ENCODE measurements around the gene COX6B1.
"Not testable (repeated sequence)": the region's sequence is repeated elsewhere in the genome, so short reads cannot be mapped to it uniquely, and the experiment has no call there.

The COX6B1 gene

DNA sequence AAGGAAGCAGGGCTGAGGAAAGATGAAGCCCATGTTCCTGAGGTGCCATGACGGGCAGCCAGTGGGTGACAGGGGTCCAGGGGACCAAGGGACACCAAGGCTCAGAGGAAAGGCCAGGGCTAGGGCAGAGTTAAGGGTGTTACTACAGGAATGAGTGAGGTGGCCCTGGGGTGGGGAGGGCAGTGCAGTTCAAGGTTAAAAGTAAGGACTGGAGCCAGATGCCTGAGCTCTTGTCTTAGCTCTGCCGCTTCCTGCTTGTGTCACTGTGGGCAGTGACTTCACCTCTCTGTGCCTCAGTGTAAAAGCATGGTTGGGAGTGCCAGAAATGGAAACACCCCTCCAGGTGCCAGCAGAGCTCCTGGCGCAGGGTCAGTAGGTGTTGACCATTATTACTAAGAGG is 11.5 kb upstream of the COX6B1 start:
- DNase-seq = no peak

DNA sequence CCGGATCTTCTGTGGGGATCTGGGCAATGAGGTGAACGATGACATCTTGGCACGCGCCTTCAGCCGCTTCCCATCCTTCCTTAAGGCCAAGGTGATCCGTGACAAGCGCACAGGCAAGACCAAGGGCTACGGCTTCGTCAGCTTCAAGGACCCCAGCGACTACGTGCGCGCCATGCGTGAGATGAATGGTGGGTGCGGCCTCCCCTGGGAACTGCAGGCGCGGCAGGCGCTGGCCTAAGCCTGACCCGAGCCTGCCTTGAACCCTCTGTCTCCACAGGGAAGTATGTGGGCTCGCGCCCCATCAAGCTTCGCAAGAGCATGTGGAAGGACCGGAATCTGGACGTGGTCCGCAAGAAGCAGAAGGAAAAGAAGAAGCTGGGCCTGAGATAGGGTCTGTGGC is 11.0 kb upstream of the COX6B1 start:
- no peak for DNase-seq

DNA sequence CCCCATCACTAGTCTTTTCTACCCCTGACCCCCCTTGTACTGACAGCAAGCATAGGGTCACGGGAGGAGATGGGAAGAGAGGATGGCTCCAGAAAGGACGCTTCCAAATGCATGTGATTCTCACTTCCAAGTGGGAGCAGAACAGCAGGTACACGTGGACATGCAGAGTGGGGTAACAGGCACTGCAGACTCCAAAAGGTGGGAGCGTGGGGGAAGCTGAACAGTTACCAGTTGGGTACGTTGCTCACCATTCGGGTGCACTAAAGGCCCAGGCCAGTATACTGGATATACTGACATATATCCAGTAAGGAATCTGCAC is 8.8 kb upstream of the COX6B1 start:
- no peak for DNase-seq

DNA sequence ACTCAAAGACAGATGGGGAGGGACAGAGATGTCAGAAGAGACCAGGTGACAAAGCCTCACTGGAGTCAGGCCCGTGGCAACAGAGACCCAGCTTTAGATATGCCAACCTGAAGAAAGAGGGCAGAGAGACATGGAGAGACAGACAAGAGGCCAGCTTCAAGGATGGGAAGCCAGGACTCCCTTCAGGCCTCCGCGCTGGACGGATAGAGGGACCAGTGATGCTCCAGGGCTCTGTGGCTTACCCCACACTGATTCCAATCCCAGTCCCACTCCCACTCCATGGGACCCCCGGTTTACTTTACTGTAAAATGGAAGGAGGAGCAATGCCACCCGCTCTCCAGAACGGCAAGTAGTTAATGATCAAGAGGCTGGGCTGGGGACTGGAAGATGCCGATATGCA is 8.3 kb upstream of the COX6B1 start:
- DNase-seq = no peak

DNA sequence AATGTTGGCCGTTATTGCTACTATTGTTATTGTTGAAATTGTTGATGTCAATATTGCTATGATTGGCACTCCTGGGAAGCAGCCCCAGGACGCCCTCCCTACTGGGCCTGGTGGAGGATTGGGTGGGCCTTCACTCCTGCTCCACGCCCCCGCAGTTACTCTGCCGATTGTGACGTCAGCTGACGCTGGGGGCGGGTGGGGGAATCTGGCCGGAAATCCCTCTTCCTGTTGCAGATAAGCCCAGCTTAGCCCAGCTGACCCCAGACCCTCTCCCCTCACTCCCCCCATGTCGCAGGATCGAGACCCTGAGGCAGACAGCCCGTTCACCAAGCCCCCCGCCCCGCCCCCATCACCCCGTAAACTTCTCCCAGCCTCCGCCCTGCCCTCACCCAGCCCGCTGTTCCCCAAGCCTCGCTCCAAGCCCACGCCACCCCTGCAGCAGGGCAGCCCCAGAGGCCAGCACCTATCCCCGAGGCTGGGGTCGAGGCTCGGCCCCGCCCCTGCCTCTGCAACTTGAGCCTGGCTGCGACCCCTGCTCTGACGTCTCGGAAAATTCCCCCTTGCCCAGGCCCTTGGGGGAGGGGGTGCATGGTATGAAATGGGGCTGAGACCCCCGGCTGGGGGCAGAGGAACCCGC is 6.5 kb upstream of the COX6B1 start, which contains the start of gene ETV2:
ETV2 (plus strand) TSS at position 231 of the 637 bp plus-strand sequence. CDS start 716 bp downstream, outside the sequence.
- no peak for DNase-seq

DNA sequence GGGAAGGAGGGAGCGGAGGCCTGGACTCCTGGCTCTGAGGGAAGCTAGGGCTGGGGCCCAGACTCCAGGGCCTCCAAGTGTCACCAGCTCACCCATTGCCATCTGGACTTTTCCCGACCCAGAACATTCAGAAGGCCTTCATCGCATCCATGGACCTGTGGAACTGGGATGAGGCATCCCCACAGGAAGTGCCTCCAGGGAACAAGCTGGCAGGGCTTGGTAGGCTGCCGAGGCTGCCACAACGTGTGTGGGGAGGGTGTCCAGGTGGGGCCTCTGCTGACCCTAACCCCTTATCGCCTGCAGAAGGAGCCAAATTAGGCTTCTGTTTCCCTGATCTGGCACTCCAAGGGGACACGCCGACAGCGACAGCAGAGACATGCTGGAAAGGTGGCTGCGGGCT is 5.8 kb upstream of the COX6B1 start:
- no peak for DNase-seq

DNA sequence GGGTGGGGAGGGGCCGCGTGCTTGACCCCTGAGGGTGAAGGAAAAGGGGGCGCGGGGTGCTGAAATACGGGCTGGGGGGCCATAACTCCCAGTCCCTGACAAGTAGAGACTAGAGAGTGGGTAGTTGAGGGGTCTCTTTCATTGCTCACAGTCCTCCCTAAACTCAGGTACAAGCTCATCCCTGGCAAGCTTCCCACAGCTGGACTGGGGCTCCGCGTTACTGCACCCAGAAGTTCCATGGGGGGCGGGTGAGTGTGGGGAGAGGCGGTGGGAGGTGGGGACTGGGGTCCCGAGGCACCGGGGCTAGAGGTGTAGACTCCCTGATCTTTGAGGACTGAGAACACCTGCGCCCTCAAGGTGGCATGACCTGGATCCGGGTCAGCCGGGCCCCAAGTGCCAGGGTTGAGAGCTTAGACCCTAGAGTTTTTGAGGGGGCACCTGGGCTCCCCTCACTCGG is 5.3 kb upstream of the COX6B1 start:
- DNase-seq = no peak

DNA sequence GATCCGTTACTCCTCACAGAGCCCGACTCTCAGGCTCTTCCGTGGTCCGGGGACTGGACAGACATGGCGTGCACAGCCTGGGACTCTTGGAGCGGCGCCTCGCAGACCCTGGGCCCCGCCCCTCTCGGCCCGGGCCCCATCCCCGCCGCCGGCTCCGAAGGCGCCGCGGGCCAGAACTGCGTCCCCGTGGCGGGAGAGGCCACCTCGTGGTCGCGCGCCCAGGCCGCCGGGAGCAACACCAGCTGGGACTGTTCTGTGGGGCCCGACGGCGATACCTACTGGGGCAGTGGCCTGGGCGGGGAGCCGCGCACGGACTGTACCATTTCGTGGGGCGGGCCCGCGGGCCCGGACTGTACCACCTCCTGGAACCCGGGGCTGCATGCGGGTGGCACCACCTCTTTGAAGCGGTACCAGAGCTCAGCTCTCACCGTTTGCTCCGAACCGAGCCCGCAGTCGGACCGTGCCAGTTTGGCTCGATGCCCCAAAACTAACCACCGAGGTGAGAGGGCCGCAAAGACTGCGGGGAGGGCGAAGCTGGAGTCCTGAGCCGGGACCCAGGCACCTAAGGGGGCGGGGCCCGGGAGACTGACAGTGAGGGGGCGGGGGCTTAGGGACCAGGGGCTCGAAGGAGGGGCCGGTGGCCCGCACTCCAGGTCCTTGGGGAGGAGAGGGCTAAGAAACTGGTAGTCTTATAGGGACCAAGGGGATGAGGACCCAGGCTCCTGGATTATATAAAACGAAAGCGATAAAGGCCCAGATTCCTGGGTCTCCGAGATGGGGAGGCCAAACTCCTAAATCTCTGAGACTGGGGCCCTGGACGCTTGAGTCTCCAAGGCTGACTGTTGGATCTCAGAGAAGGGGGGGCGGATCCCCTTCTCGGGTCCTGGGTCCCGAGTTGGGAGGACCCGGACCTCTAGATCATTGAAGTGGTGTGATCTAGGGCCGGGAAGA is 4.6 kb upstream of the COX6B1 start:
- peak; percentile 86 to 91 for DNase-seq

DNA sequence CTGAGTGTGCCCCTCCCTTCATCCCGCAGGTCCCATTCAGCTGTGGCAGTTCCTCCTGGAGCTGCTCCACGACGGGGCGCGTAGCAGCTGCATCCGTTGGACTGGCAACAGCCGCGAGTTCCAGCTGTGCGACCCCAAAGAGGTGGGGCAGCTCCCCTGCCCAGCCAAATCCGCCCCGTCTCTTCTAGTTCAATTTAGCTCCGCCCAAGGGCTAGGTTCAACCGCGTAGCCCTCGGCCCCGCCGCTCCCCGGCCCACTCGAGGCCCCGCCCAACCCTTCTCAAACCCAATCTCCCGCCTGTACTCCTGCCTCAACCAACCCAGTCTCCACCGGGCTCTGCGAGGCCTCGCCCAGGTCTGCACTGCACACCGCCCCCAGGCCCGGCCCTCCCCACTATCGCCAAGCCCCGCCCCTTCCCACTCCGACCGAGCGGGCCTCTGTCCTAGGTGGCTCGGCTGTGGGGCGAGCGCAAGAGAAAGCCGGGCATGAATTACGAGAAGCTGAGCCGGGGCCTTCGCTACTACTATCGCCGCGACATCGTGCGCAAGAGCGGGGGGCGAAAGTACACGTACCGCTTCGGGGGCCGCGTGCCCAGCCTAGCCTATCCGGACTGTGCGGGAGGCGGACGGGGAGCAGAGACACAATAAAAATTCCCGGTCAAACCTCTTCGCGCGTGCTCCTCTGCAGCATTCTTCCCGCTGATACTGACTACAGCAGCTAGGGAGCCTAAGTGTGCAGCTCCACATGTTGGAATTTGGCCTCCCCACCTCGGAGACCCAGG is 3.7 kb upstream of the COX6B1 start:
- DNase-seq = peak; percentile 86 to 98

DNA sequence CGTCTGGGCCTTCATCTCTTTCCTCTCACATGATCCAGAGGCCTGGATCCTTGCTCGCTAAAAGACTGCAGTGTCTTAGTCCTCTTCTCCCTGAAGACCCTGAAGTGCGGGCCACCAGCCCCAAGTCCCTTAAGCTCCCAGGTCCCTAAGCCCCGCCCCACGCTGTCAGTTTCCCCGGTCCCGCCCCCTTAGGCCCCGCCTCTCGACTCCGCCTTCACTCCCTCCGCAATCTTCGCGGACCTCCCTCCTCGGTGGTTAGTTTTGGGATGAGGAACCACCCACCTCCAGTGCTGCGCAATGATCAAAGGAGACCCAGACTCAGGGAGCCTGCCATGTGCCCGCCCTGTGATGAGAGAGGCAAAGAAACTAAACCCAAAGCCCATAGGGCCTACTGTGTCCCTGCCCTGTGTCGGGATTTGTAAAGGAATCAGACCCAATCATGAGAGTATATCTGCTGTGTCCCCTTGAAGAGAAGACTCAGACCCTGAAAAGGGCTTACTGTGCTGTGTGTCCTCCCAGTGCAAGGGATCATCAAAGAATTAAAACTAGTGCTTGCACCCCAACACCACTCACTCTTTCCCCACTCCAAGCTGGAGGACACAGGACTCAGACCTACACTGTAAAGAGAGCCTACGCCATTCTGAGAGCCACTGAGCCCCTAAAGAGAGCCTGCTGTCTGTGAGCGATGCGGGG is 3.0 kb upstream of the COX6B1 start:
- peak; percentile 8 to 55 for DNase-seq

DNA sequence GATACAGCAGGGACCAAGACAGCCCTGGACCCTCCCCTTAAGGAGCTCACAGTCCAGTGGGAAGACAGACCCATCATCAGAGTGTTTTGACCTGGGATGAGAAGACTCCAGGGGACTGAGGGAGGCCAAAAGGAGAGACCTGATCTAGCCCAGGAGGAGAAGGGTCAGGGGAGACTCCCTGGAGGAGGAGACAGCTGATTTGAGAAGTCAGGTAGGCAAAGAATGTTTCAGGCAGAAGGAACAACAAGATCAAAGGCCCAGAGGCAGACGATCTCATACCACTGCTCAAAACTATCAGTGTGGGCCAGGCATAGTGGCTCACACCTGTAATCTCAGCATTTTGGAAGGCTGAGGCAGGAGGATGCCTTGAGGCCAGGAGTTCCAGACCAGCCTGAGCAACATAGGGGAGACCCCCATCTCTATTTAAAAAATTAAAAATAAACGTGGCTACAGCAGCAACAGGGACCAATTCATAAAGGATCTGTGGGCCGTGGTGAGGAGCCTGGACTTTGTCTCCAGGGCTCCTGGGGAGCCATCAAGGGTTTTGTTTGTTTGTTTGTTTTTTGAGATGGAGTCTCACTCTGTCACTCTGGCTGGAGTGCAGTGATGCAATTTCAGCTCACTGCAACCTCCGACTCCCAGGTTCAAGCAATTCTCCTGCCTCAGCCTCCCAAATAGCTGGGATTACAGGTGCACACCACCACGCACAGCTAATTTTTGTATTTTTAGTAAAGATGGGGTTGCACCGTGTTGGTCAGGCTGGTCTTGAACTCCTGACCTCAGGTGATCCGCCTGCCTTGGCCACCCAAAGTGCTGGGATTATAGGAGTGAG is 2.2 kb upstream of the COX6B1 start:
- DNase-seq = no peak

DNA sequence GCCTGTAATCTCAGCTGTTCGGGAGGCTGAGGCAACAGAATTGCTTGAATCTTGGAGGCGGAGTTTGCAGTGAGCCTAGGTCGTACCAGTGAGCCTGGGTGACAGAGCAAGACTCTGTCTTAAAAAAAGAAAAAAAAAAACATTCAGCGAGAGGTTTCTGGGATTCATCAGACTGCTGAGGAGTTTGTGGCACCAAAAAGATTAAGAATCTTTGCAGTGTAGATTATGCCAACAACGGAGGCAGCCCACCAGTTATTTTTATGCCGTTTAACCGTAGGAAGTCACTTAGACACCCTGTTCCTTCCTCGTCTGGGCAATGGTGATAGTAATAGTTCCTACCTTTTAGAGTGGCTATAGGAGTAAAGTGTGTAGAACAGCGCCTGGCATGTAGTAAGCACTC is 2.5 kb downstream of the COX6B1 start:
- no peak for DNase-seq

DNA sequence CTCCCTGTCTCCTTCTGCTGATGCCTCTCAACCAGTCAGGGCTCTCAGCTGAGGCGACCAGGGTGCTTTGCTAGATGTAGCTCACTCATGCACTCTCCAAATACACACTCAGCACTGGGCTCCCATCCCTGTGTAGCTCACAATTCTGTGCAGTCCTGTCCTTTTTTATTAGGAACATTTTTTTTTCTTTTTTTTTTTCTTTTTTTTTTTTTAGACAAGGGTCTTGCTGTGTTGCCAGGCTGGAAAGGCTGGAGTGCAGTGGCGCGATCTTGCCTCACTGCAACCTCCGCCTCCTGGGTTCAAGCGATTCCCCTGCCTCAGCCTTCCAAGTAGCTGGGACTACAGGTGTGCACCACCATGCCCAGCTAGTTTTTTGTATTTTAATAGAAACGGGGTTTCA is 6.7 kb downstream of the COX6B1 start:
- DNase-seq = not testable (repeated sequence)

DNA sequence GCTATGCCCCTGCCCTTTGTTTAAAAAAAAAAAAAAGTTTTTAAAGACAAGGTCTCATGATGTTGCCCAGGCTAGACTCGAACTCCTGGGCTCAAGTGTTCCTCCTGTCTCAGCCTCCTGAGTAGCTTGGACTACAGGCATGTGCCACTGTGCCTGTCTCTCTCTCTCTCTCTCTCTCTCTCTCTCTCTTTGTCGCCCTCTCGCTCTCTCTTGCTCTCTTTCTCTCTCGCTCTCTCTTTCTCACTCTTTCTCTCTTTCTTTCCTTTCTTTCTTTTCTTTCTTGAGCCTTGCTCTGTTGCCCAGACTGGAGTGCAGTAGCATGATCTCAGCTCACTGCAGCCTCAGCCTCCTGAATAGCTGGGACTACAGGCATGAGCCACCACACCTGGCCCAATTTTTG is 7.5 kb downstream of the COX6B1 start:
- DNase-seq = no peak

DNA sequence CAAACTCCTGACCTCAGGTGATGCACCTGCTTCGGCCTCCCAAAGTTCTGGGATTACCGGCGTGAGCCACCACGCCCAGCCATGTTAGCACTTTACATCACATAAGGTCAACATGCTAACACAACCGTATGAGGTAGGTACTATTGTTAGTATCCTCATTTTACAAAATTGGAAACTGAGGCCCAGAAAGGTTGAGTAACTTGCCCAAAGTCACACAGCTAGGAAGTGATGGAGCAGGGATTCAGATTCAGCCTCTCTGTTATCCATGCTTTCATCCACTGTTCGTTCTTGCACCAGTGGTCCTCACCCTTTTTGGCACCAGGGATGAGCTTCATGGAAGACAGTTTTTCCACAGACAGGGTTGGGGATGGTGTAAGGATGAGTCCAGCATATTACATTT is 8.6 kb downstream of the COX6B1 start:
- DNase-seq = no peak

DNA sequence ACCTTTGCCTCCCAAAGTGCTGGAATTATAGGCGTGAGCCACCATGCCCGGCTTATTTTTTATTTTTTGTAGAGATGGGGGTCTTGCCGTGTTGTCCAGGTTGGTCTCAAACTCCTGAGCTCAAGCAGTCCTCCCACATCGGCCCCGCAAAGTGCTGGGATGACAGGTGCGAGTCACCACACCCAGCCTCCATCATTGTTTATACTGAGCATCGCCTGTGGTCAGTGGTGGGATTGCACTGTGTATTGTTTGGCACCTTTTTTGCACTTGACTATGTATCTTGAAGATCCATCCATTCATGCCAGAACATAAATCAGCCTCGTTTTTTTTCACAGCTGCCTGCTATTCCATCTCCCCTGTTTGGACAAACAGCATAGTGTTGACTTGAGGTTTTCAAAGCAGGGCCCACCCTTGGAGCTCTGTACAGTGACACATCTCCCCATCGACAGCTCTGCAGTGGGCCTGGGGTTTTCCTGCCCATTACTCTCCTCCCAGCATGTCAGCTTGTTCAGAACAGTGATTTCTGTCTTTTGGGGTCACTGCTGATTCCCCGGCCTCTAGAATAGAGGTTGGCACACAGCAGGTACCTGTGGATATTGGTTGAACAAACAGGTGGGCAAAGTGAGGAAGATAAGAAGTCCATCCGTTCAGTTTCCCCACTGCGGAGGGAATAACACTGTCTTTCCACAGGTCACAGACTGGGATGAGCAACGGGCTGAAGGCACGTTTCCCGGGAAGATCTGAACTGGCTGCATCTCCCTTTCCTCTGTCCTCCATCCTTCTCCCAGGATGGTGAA is 10.0 kb downstream of the COX6B1 start:
- no peak for DNase-seq

DNA sequence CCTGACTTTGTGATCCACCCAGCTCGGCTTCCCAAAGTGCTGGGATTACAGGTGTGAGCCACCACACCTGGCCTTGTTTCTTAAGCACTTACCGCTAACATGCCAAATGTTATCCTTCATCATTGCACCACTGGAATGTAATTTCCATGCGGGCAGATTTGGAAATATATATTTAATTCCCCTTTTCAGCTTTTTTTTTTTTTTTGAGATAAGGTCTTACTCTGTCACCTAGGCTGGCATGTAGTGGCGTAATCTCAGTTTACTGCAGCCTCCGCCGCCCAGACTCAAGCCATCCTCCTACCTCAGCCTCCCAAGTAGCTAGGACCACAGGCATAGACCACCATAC is 13.8 kb downstream of the COX6B1 start:
- no peak for DNase-seq

DNA sequence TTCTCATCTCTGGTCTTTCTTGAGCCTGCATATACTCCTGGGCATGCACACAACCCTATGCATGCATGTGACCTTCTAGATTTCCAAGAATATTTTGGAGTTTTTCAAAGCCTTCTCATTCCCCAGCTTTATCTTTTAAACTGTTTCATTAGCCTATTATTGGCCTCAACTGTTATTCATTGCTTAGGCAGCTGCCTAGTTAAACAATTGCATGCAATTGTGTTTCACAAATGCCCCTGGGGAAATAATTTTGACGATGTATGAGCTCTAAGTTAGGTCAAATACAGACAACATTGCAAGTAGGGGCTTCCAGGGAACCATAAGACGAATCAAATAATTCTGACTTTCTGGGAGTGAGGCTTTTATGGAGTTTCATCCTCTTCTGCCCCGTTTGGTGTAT is 15.9 kb downstream of the COX6B1 start:
- no peak for DNase-seq

DNA sequence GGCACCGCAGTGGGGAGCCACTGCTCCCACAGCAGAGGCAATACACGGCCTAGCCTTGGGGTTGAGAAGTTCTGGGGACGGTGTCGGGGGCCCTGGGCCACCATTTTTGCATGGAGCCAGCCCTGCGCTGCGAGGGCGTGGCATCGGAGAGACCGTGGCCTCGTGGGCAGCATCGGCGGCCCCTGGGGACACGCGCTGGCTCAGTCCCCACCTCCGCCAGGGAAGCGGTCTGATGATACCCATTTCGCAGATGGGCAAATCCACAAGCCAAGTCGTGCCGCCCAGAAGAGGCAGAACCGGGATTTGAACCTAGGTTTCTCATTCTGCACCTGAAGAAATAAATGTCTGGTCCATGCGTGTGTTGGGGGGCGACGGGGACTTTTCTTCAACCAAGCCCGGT is 17.0 kb downstream of the COX6B1 start:
- DNase-seq = no peak

DNA sequence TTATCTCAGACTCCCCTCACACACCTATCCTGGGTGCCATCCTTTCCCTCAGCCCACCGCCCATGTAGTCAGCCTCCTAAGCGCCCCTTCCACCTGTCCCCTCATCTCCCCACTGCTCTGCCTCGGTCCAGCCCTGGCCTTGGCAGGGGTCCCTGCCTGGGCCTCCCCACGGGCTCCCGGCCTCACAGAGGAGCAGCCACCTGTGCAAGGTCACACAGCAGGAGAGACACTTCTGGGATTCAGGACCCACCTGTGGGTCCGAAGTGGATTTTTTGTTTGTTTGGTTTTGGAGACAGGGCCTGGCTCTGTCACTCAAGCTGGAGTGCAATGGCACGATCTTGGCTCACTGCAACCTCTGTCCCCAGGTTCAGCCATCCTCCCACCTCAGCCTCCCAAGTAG is 17.5 kb downstream of the COX6B1 start:
- DNase-seq = no peak

DNA sequence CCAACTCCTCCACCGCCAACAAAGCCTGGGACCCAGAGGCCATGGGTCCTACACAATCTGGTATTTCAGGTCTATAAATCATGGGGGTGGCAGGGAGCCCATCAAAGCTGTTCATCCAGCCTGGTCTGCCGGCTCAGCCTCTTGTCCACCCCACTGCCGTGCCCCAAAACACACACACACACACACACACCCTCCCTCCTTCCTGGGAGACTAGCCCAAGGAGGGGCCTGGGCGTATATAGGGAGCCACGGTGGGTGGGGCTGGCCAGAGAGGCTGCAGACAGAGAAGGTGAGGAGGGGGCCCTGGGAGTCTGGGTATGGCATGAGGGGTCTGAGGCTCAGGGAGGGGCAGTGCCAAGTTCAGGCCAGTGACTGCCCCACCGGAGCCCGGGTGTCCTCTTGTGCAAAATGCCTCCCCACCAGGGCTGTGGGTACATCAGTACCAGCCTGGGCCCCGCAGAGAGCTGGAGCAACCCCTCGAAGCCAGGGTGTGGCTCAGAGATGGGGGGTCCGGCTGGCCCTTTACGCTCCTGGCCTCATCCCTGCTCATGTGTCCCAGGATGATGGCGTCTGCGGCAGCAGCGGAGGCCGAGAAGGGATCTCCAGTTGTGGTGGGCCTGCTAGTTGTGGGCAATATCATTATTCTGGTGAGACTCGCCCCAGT is 18.3 kb downstream of the COX6B1 start, which contains the start of gene UPK1A:
UPK1A (plus strand) TSS at position 267 of the 663 bp plus-strand sequence; CDS start at position 563, 296 bp downstream.
- DNase-seq = no peak

All from NCI-H187 (cell line).